Ishikawa (cell line): ENCODE measurements around the gene CAMK2A.

Source experiments
- CEBPB ChIP-seq: IDR thresholded peaks from 2 replicates; pipeline ENCODE4 v1.6.1; 2012
- CREB1 ChIP-seq: IDR thresholded peaks from 2 replicates; pipeline ENCODE4 v1.6.1; 2012; ENCODE audit warnings: low read depth
- EGR1 ChIP-seq: IDR thresholded peaks from 2 replicates; pipeline ENCODE4 v1.6.1; 2012
- EP300 ChIP-seq: IDR thresholded peaks from 2 replicates; pipeline ENCODE4 v1.6.1; 2012; ENCODE audit warnings: borderline replicate concordance
- FOXM1 ChIP-seq: IDR thresholded peaks from 2 replicates; pipeline ENCODE4 v1.6.1; 2012; ENCODE audit warnings: low read depth, borderline replicate concordance
- MAX ChIP-seq: IDR thresholded peaks from 2 replicates; pipeline ENCODE4 v1.6.1; 2012
- NFIC ChIP-seq: IDR thresholded peaks from 2 replicates; pipeline ENCODE4 v1.6.1; 2012
- RAD21 ChIP-seq: IDR thresholded peaks from 2 replicates; pipeline ENCODE4 v1.6.1; 2012; ENCODE audit warnings: low read depth
- REST ChIP-seq: IDR thresholded peaks from 2 replicates; pipeline ENCODE4 v1.6.1; 2012; ENCODE audit warnings: low read depth, mild to moderate bottlenecking
- TAF1 ChIP-seq: IDR thresholded peaks from 2 replicates; pipeline ENCODE4 v1.6.1; 2012; ENCODE audit warnings: low read depth, mild to moderate bottlenecking
- TCF12 ChIP-seq: IDR thresholded peaks from 2 replicates; pipeline ENCODE4 v1.6.1; 2012; ENCODE audit warnings: low read depth
- TEAD4 ChIP-seq: IDR thresholded peaks from 2 replicates; pipeline ENCODE4 v1.6.1; 2012
- USF1 ChIP-seq: IDR thresholded peaks from 2 replicates; pipeline ENCODE4 v1.6.1; 2012
- YY1 ChIP-seq: IDR thresholded peaks from 2 replicates; pipeline ENCODE4 v1.6.1; 2012; ENCODE audit warnings: low read depth
- ZBTB7A ChIP-seq: IDR thresholded peaks from 2 replicates; pipeline ENCODE4 v1.6.1; 2012; ENCODE audit warnings: low read depth

CAMK2A gene

GRCh38 chr5:150305095-150305494 lies 15.5 kb upstream of the CAMK2A start:
- TF ChIP-seq REST (no peak), EP300 (no peak)

- no peak for TF ChIP-seq CREB1
- TF ChIP-seq TCF12, result no peak
- no peak for TF ChIP-seq ZBTB7A
- no peak for TF ChIP-seq FOXM1
- no peak for TF ChIP-seq USF1
- no peak for TF ChIP-seq EP300
- no peak for TF ChIP-seq NFIC
- no peak for TF ChIP-seq RAD21
- no peak for TF ChIP-seq YY1
- no peak for TF ChIP-seq MAX
Measured at GRCh38 chr5:150304481-150305081, 15.0 kb upstream of the CAMK2A start.

GRCh38 chr5:150303660-150304386 lies 14.2 kb upstream of the CAMK2A start:
- TF ChIP-seq FOXM1, result no peak
- TF ChIP-seq ZBTB7A, result no peak
- no peak for TF ChIP-seq TCF12
- TF ChIP-seq EGR1, result no peak
- no peak for TF ChIP-seq USF1
- no peak for TF ChIP-seq RAD21

GRCh38 chr5:150303070-150303615 lies 13.6 kb upstream of the CAMK2A start:
- no peak for TF ChIP-seq RAD21
- no peak for TF ChIP-seq NFIC

- TF ChIP-seq TAF1 (no peak), YY1 (no peak), CREB1 (no peak), TEAD4 (no peak), FOXM1 (no peak), REST (no peak), NFIC (no peak), EGR1 (no peak), EP300 (no peak), RAD21 (no peak), USF1 (no peak), ZBTB7A (no peak), TCF12 (no peak), MAX (no peak), CEBPB (no peak)
Measured at GRCh38 chr5:150302301-150303069, 12.9 kb upstream of the CAMK2A start, which contains the start of gene ARSI. TSS of gene ARSI (minus strand) at chr5:150302905. CDS start at chr5:150302373, 532 bp downstream.
